Stimulated activated CD4-positive, alpha-beta T cell treated with anti-CD3 and anti-CD28 coated beads, Interleukin-12 subunit alpha, Interleukin-12 subunit beta, amount 100 ng/mL, for 48 hours (primary cell): ENCODE data around the gene API5.

ENCODE experiments used
- DNase-seq, 3 donors: peaks; one replicate each; pipeline ENCODE4 v3.0.0-alpha.2; 2020; ENCODE audit warnings: low read depth in 2 of 3, low spot score in 1 of 3

API5 gene

DNA sequence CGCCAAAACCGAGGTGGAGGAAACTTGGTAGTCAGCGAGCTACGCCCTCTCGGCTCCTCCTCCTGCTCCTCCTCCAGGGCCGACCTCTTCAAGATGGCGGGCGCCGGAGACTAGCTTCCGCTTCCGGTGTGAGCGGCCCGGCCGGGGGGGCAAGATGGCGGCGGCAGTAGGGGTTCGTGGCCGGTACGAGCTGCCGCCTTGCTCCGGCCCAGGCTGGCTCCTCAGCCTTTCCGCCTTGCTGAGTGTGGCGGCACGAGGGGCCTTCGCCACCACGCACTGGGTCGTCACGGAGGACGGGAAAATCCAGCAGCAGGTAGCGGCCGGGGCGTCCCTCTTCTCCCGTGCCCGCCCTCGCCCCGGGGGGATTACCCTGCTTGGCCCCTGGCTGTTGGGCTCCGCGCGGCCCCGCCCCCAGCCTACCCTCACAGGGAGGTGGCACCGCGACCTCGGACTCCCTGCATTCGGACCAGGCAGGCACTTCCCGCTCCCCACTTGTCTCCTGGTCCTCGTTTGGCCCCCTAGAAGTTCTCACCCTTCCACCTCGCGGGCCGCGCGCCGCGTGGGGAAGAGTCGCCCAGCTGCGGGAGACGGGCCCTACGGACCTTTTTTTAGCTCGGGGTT, 47.1 kb downstream of the API5 start, which contains the start of gene TTC17:
TTC17 (plus strand) TSS at position 120 of the 621 bp plus-strand sequence; CDS start at position 155, 35 bp downstream.
- DNase-seq = peak; percentile 86 to 94 (median 88)

DNA sequence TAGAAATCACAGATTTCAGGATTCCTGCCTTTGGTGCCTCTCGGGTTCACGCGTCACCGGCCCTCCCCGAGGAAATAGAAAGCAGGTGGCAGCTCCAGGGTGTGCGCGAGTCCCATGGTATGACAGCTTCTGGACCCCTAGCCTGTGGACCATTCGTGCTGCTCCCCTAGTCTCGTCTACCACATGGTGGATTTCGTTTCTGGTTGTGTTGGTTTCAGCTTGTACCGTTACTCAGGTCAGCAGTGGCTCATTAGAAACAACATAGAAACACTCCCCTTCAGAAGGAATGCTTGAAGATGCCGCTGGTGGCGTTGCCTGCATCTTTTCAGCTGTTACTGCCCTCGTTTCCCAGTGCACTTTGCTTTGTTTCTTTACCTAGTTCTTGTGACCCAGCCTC, 47.6 kb downstream of the API5 start:
- peak in 2 of 3 donors; percentile 4 to 21 for DNase-seq

- no peak for DNase-seq
Observed at GRCh38 chr11:43360361-43361032, 48.7 kb downstream of the API5 start.

DNA sequence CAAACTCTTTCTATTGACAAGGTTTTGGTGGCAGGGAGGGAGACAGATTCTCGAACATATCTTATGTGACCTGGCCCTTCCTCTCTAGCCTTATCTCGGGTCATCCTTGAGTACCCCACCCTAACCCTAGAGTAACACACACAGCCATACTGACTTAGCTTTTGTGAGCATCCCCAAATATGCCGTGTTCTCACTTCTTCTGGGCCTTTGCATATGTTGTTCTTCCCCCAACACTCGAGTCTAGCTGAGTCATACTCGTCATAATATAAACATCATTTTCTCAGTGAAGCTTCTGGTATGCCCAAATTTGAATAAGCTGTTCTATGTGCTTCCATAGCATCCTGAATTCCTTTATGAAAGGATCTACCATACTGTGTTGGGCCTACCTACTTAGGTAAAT, 54.9 kb downstream of the API5 start:
- no peak for DNase-seq

DNA sequence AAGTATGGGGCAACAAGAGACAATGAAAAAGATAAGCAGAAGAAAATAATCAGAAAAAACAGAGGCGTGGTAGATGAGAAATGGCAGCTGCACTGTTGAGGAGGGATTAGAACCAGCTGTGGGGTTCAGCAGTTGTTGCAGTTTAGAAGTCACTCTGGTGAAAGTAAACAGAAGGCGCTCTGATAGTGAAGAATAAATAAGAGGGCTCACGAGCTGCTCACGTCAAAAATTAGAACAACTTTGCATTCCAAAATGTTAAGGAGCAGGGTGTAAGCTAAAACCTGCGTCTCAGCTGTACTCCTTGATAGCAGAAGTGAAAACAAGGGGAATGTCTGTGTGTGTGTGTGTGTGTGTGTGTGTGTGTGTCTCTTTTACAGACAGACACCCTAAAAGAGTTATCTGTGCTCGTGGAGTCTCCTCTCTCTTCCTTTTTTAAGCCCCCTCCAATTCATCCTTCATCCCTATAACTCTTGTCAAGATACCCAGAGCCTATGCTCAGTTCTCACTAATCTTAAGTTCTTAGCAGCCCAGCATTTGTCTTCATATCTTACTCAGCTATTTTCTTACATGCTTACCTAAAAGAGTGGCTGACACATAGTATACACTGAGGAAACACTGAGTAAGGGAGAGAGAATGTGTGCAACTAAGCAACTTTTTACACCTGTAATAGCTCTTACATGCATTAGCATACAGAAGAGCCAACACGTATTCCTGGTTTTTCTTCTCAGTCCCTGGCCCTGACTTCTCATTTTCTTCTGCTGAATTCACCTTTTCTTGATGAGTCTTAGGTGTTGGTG, 55.8 kb downstream of the API5 start:
- no peak for DNase-seq

DNA sequence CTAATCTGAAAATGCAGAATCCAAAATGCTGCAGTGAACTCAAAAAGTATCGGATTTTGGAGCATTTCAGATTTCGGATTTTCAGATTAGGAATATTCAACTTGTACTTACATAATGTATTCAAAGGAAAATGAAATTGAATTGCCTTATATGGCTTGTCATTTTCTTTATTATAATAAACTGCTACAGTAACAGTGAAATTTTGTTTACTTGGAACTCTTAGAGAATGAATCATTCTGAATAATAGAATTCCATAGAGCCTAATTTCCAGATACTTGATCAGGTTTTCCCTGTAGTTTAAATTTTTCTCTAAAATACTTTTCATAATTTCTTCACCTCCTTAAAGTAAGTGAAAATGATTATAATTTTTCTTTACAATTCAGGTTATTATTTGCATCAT, 64.3 kb downstream of the API5 start:
- no peak for DNase-seq

- DNase-seq = no peak
Observed at GRCh38 chr11:43376594-43376993, 64.8 kb downstream of the API5 start.

GRCh38 chr11:43377389-43377788, 65.6 kb downstream of the API5 start:
- no peak for DNase-seq

DNA sequence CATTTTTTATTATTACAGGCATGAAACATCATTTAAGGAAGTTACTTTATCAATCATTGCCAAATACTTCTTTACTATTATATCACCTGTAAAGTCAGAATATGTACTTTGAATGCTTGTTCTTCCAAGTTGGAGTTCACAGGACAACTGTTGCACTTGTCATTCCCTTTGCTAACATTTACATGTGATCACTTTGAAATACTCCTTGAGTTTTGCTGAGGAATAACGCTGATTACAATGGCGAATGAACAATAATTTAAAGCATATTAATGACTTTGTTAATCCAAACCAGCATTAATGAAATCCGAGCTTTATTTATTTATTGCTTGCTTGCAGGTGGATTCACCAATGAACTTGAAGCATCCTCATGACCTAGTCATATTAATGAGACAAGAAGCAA, 67.1 kb downstream of the API5 start:
- no peak for DNase-seq

DNA sequence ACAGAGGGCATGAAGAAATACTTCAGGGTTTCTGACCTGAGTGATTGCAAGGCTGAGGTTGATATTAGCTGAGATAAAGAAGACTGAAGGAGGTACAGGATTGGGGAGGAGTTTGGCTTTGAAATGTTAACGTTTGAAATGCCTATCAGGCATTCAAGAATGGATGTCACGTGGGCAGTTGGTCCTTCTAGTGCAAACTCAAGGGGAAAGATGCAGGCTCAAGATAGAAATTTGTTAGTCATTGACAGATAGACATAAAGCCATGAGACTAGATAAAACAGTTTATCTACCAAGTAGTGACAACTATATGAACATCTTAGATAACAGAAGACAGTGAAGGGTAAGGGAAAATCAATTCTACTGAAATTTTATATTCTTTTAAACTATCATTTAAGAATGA, 70.0 kb downstream of the API5 start:
- no peak for DNase-seq

DNA sequence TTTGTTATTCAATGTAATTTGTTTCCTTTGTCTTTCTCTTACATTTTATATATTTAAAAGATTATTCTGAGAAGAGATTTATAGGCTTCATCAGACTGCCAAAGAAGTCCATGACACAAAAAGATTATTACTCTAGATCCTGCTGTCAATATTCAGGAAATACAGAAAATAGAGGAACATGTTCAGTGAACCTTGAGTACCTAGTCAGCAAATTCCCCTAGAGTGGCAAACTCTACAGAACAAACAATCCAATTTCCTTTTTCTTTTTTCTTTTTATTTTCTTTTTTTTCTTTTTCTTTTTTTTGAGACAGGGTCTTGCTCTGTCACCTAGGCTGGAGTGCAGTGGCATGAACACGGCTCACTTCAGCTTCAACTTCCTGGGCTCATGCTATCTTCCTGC, 70.8 kb downstream of the API5 start:
- no peak for DNase-seq

- DNase-seq = no peak
Observed at GRCh38 chr11:43384393-43384792, 72.6 kb downstream of the API5 start.

DNA sequence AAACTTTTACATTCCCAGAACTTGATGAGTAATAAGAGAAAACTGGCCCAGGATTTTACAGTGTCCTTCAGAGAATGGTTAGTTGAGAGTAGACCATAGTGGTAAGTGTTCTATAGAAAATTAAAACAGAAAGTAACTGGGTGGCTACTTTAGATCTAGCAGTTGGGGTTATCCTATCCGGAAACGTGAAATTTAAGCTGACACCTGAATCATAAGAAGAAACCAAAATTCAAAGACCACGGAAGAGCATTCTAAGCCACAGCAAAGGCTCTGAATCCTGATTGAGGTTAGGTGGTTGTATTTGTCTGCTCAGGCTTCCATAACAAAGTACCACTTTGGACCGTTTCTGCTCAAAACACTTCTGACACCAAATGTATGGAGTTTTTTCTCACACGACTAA, 80.9 kb downstream of the API5 start:
- no peak for DNase-seq

- DNase-seq = no peak
Observed at GRCh38 chr11:43393765-43394355, 82.1 kb downstream of the API5 start.
